Measurements from ENCODE around the gene FAM107B. TPM values are rescaled to one million over a fixed set of nuclear protein-coding genes. Genes with fewer than 3 reads are reported as not detected.

The FAM107B gene
- total and polyA plus RNA-seq, 4 experiments from 2014 or later = 191 to 346 (median 238) TPM

GRCh38 chr10:14513123-14513522, 261.6 kb downstream of the FAM107B start:
- intact Hi-C loops (cut with micrococcal nuclease) = no loop called here
- Histone ChIP-seq H3K9me3 (ENCODE audit: control insufficient read depth in 1 of 2, low read length in 2 of 2) (no peaks in the 10 kb centered on the region), H3K27ac (ENCODE audit: low read depth, low read length) (no peak overlapping the region), H3K4me1 (ENCODE audit: insufficient read depth, low read length) (peaks cover 9% of the 10 kb centered on the region), H3K36me3 (ENCODE audit: insufficient read depth, low read length) (peaks cover 7% of the 10 kb centered on the region), H3K27me3 (ENCODE audit: insufficient read depth, low read length) (no peaks in the 10 kb centered on the region), H3K4me3 (ENCODE audit: low read length in 2 of 2) (no peak overlapping the region)
- H3K9me3 Mint-ChIP-seq = peaks cover 0 to 13% (median 5%) of the 10 kb centered on the region in 8 donors
- H3K36me3 Mint-ChIP-seq = peaks cover 60 to 65% of the 10 kb centered on the region in 2 donors
- ChIA-PET CTCF (ENCODE audit: partially characterized antibody) (no interaction called here), POLR2A (ENCODE audit: partially characterized antibody) (no interaction called here)
- H3K27ac Mint-ChIP-seq = peak overlapping the region in 5 of 7 donors; percentile 7 to 68 (median 37)
- no peak overlapping the region for H3K4me3 Mint-ChIP-seq
- no peak for DNase-seq
- H3K4me1 Mint-ChIP-seq = peaks cover 10 to 16% (median 13%) of the 10 kb centered on the region in 4 donors
- H3K27me3 Mint-ChIP-seq = no peaks in the 10 kb centered on the region

GRCh38 chr10:14510346-14510745, 264.4 kb downstream of the FAM107B start:
- ChIA-PET POLR2A (ENCODE audit: partially characterized antibody) (interaction anchor here (1.1 kb wide), 1 partner anchor 18 kb away, joined by 3 read pairs; no protein-coding TSS in a partner anchor), CTCF (ENCODE audit: partially characterized antibody) (interaction anchor here (3.4 kb wide), 1 partner anchor 33 kb away, joined by 13 read pairs; no protein-coding TSS in a partner anchor)
- no peaks in the 10 kb centered on the region for H3K9me3 ChIP-seq (ENCODE audit: control insufficient read depth in 1 of 2, low read length in 2 of 2)
- Mint-ChIP-seq H3K4me1 (peaks cover 35 to 40% (median 38%) of the 10 kb centered on the region in 4 donors), H3K9me3 (peaks cover 0 to 13% (median 4%) of the 10 kb centered on the region in 8 donors), H3K27me3 (no peaks in the 10 kb centered on the region), H3K27ac (peak overlapping the region in 5 of 7 donors; percentile 1 to 89 (median 17)), H3K4me3 (no peak overlapping the region), H3K36me3 (peaks cover 46% of the 10 kb centered on the region in 2 donors)
- H3K4me1 ChIP-seq (ENCODE audit: insufficient read depth, low read length) = peaks cover 37% of the 10 kb centered on the region
- H3K27me3 ChIP-seq (ENCODE audit: insufficient read depth, low read length) = no peaks in the 10 kb centered on the region
- H3K36me3 ChIP-seq (ENCODE audit: insufficient read depth, low read length) = no peaks in the 10 kb centered on the region
- intact Hi-C loops (cut with micrococcal nuclease) = no loop called here
- H3K4me3 ChIP-seq (ENCODE audit: low read length in 2 of 2) = no peak overlapping the region
- DNase-seq = no peak
- no peak overlapping the region for H3K27ac ChIP-seq (ENCODE audit: low read depth, low read length)

- Histone ChIP-seq H3K27ac (ENCODE audit: low read depth, low read length) (peak overlapping the region; percentile 56), H3K9me3 (ENCODE audit: control insufficient read depth in 1 of 2, low read length in 2 of 2) (no peaks in the 10 kb centered on the region), H3K4me1 (ENCODE audit: insufficient read depth, low read length) (peaks cover 39% of the 10 kb centered on the region), H3K36me3 (ENCODE audit: insufficient read depth, low read length) (no peaks in the 10 kb centered on the region), H3K27me3 (ENCODE audit: insufficient read depth, low read length) (no peaks in the 10 kb centered on the region), H3K4me3 (ENCODE audit: low read length in 2 of 2) (no peak overlapping the region)
- DNase-seq = no peak
- ChIA-PET CTCF (ENCODE audit: partially characterized antibody) (interaction anchor here (1.6 to 3.4 kb wide), 4 partner anchors 10 to 311 kb away, joined by 4 to 14 read pairs (median 10); no protein-coding TSS in a partner anchor), POLR2A (ENCODE audit: partially characterized antibody) (interaction anchor here (0.5 to 1.2 kb wide), 6 partner anchors 39 to 330 kb away, joined by 3 to 5 read pairs (median 3); partner anchors contain the start of genes CDNF, HSPA14 and MSANTD7)
- Mint-ChIP-seq H3K4me3 (peak overlapping the region in 2 of 8 donors; percentile 18 to 75), H3K9me3 (peaks cover 0 to 13% (median 4%) of the 10 kb centered on the region in 8 donors), H3K4me1 (peaks cover 37 to 40% (median 39%) of the 10 kb centered on the region in 4 donors), H3K36me3 (peaks cover 44 to 46% of the 10 kb centered on the region in 2 donors), H3K27me3 (no peaks in the 10 kb centered on the region), H3K27ac (peak overlapping the region; percentile 89 to 99 (median 96))
- intact Hi-C loops (cut with micrococcal nuclease) = loop anchor here (5.0 kb wide), 3 partner anchors 94 to 721 kb away; partner anchors contain the start of gene DCLRE1C
Observed at GRCh38 chr10:14508725-14509124, 266.0 kb downstream of the FAM107B start.

- Mint-ChIP-seq H3K4me1 (peaks cover 37 to 40% (median 38%) of the 10 kb centered on the region in 4 donors), H3K27me3 (no peaks in the 10 kb centered on the region), H3K4me3 (peak overlapping the region in 5 of 8 donors; percentile 66 to 75 (median 68)), H3K9me3 (peaks cover 0 to 13% (median 4%) of the 10 kb centered on the region in 8 donors), H3K27ac (peak overlapping the region; percentile 89 to 99 (median 96)), H3K36me3 (peaks cover 38 to 40% of the 10 kb centered on the region in 2 donors)
- no peaks in the 10 kb centered on the region for H3K27me3 ChIP-seq (ENCODE audit: insufficient read depth, low read length)
- ChIA-PET POLR2A (ENCODE audit: partially characterized antibody) (interaction anchor here (0.6 to 2.1 kb wide), 6 partner anchors 16 to 330 kb away, joined by 3 to 5 read pairs (median 4); partner anchors contain the start of genes CDNF, HSPA14 and MSANTD7), CTCF (ENCODE audit: partially characterized antibody) (interaction anchor here (1.0 to 3.4 kb wide), 5 partner anchors 9 to 312 kb away, joined by 3 to 14 read pairs (median 4); no protein-coding TSS in a partner anchor)
- peaks cover 39% of the 10 kb centered on the region for H3K4me1 ChIP-seq (ENCODE audit: insufficient read depth, low read length)
- no peaks in the 10 kb centered on the region for H3K36me3 ChIP-seq (ENCODE audit: insufficient read depth, low read length)
- no peaks in the 10 kb centered on the region for H3K9me3 ChIP-seq (ENCODE audit: control insufficient read depth in 1 of 2, low read length in 2 of 2)
- no peak overlapping the region for H3K4me3 ChIP-seq (ENCODE audit: low read length in 2 of 2)
- H3K27ac ChIP-seq (ENCODE audit: low read depth, low read length) = peak overlapping the region; percentile 56
- peak in 2 of 5 donors; percentile 9 to 16 for DNase-seq
- intact Hi-C loops (cut with micrococcal nuclease) = loop anchor here (1.0 to 5.0 kb wide), 4 partner anchors 95 to 720 kb away; partner anchors contain the start of gene DCLRE1C
Observed at GRCh38 chr10:14507781-14508180, 266.9 kb downstream of the FAM107B start.

GRCh38 chr10:14507176-14507575, 267.5 kb downstream of the FAM107B start:
- Mint-ChIP-seq H3K27me3 (no peaks in the 10 kb centered on the region), H3K4me3 (peak overlapping the region; percentile 26 to 75 (median 67)), H3K27ac (peak overlapping the region; percentile 89 to 99 (median 96)), H3K36me3 (peaks cover 32 to 35% of the 10 kb centered on the region in 2 donors), H3K4me1 (peaks cover 37 to 40% (median 38%) of the 10 kb centered on the region in 4 donors), H3K9me3 (peaks cover 0 to 13% (median 4%) of the 10 kb centered on the region in 8 donors)
- Histone ChIP-seq H3K4me1 (ENCODE audit: insufficient read depth, low read length) (peaks cover 39% of the 10 kb centered on the region), H3K27ac (ENCODE audit: low read depth, low read length) (peak overlapping the region; percentile 56), H3K4me3 (ENCODE audit: low read length in 2 of 2) (no peak overlapping the region), H3K36me3 (ENCODE audit: insufficient read depth, low read length) (no peaks in the 10 kb centered on the region), H3K27me3 (ENCODE audit: insufficient read depth, low read length) (no peaks in the 10 kb centered on the region), H3K9me3 (ENCODE audit: control insufficient read depth in 1 of 2, low read length in 2 of 2) (no peaks in the 10 kb centered on the region)
- POLR2A ChIA-PET (ENCODE audit: partially characterized antibody) = interaction anchor here (1.4 to 2.1 kb wide), 2 partner anchors 55 to 330 kb away, joined by 4 to 5 read pairs; partner anchors contain the start of genes CDNF, HSPA14 and MSANTD7
- peak; percentile 80 to 89 (median 85) for DNase-seq
- intact Hi-C loops (cut with micrococcal nuclease) = loop anchor here (1.0 to 5.0 kb wide), 4 partner anchors 95 to 720 kb away; partner anchors contain the start of gene DCLRE1C
- CTCF ChIA-PET (ENCODE audit: partially characterized antibody) = interaction anchor here (1.0 to 1.8 kb wide), 3 partner anchors 8 to 58 kb away, joined by 3 to 14 read pairs (median 3); no protein-coding TSS in a partner anchor

- peaks cover 28% of the 10 kb centered on the region for H3K4me1 ChIP-seq (ENCODE audit: insufficient read depth, low read length)
- no peaks in the 10 kb centered on the region for H3K36me3 ChIP-seq (ENCODE audit: insufficient read depth, low read length)
- Mint-ChIP-seq H3K4me3 (no peak overlapping the region), H3K27ac (peak overlapping the region in 4 of 7 donors; percentile 7 to 77 (median 70)), H3K27me3 (peaks cover 0 to 2% of the 10 kb centered on the region in 2 donors), H3K9me3 (peaks cover 0 to 3% (median 0%) of the 10 kb centered on the region in 8 donors), H3K4me1 (peaks cover 23 to 33% (median 26%) of the 10 kb centered on the region in 4 donors), H3K36me3 (peaks cover 0 to 3% of the 10 kb centered on the region in 2 donors)
- no peaks in the 10 kb centered on the region for H3K27me3 ChIP-seq (ENCODE audit: insufficient read depth, low read length)
- H3K27ac ChIP-seq (ENCODE audit: low read depth, low read length) = no peak overlapping the region
- intact Hi-C loops (cut with micrococcal nuclease) = no loop called here
- DNase-seq = no peak
- ChIA-PET POLR2A (ENCODE audit: partially characterized antibody) (no interaction called here), CTCF (ENCODE audit: partially characterized antibody) (interaction anchor here (0.9 to 1.4 kb wide), 3 partner anchors 24 to 60 kb away, joined by 3 to 4 read pairs (median 3); no protein-coding TSS in a partner anchor)
- no peaks in the 10 kb centered on the region for H3K9me3 ChIP-seq (ENCODE audit: control insufficient read depth in 1 of 2, low read length in 2 of 2)
- no peak overlapping the region for H3K4me3 ChIP-seq (ENCODE audit: low read length in 2 of 2)
Observed at GRCh38 chr10:14502431-14502830, 272.3 kb downstream of the FAM107B start.
